CD4-positive, alpha-beta T cell treated with Interleukin-21 for 1 hour (primary cell): ENCODE measurements around the gene DIAPH1.

Experiments used
- DNase-seq: peaks from one replicate; pipeline ENCODE4 v3.0.0-alpha.2; 2020

DIAPH1 gene

GRCh38 chr5:141618804-141619554 lies at the start of gene DIAPH1:
Gene DIAPH1, minus strand, starts transcription at chr5:141619000. Its CDS starts 86 bp downstream, at chr5:141618914.
- DNase-seq: peak; percentile 98

- no peak for DNase-seq
Observed at GRCh38 chr5:141665995-141666940, 47.5 kb upstream of the DIAPH1 start.

- DNase-seq: peak; percentile 74
Observed at GRCh38 chr5:141664733-141665461, 46.1 kb upstream of the DIAPH1 start.

GRCh38 chr5:141663506-141663905 lies 44.7 kb upstream of the DIAPH1 start:
- no peak for DNase-seq

- DNase-seq: no peak
Observed at GRCh38 chr5:141662028-141662427, 43.2 kb upstream of the DIAPH1 start.

- no peak for DNase-seq
Observed at GRCh38 chr5:141657937-141658545, 39.2 kb upstream of the DIAPH1 start.

- no peak for DNase-seq
Observed at GRCh38 chr5:141657404-141657803, 38.6 kb upstream of the DIAPH1 start.

GRCh38 chr5:141656396-141656795 lies 37.6 kb upstream of the DIAPH1 start:
- no peak for DNase-seq

GRCh38 chr5:141655020-141655419 lies 36.2 kb upstream of the DIAPH1 start:
- DNase-seq: no peak

- DNase-seq: no peak
Observed at GRCh38 chr5:141654298-141654697, 35.5 kb upstream of the DIAPH1 start.

GRCh38 chr5:141651728-141652105 lies 32.9 kb upstream of the DIAPH1 start:
- no peak for DNase-seq

- DNase-seq: peak; percentile 88
Observed at GRCh38 chr5:141650851-141651727, 32.3 kb upstream of the DIAPH1 start, which contains the start of gene FCHSD1. Gene FCHSD1, minus strand, starts transcription at chr5:141651418. Its CDS starts 50 bp downstream, at chr5:141651368.

- no peak for DNase-seq
Observed at GRCh38 chr5:141649972-141650371, 31.2 kb upstream of the DIAPH1 start.

GRCh38 chr5:141649056-141649688 lies 30.4 kb upstream of the DIAPH1 start:
- no peak for DNase-seq

GRCh38 chr5:141647851-141648250 lies 29.1 kb upstream of the DIAPH1 start:
- DNase-seq: no peak

- DNase-seq: no peak
Observed at GRCh38 chr5:141647242-141647641, 28.4 kb upstream of the DIAPH1 start.

GRCh38 chr5:141646026-141646425 lies 27.2 kb upstream of the DIAPH1 start:
- DNase-seq: no peak

- no peak for DNase-seq
Observed at GRCh38 chr5:141641634-141642267, 23.0 kb upstream of the DIAPH1 start.

GRCh38 chr5:141640698-141641097 lies 21.9 kb upstream of the DIAPH1 start:
- no peak for DNase-seq

- DNase-seq: no peak
Observed at GRCh38 chr5:141640051-141640415, 21.2 kb upstream of the DIAPH1 start.
